Measurements from ENCODE around the gene ARL8A.

DNA sequence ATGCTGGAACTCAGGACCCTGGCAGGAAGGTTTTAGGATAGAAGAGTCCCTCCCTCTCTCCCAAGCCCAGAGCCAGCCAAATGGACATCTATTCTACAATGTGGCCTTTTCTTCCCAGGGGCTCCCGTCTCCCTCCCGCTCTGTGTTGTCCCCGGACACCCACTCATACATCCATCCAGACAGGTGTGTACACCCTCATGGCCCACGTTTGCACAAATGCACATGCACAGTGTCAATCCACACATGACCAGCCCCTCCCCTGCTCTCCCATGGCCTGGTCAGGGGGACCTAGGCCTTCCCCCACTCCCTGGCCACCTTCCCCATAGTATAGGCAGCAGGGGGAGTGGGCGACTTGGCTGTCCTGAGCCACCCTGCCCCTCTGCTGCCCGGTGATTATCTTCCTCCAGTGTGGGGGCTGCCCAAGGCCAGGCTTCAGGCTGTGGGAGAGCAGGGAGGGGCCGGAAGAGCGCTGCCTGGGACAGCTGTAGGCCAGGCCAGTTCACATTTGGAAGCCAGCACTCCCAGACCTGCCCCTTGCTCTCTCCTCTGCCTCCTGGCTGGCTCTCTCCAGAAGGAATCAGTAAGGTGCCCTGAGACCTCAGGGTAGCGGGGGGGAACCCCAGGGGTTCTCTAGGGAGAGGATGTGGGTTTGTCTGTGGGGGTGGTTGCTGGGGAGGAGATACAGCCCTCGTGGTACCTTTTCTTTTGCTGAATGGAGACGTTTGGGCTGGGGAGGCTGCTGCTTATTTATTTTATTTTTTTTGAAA lies 19.9 kb upstream of the ARL8A start:
- TF ChIP-seq, protein P1, sequence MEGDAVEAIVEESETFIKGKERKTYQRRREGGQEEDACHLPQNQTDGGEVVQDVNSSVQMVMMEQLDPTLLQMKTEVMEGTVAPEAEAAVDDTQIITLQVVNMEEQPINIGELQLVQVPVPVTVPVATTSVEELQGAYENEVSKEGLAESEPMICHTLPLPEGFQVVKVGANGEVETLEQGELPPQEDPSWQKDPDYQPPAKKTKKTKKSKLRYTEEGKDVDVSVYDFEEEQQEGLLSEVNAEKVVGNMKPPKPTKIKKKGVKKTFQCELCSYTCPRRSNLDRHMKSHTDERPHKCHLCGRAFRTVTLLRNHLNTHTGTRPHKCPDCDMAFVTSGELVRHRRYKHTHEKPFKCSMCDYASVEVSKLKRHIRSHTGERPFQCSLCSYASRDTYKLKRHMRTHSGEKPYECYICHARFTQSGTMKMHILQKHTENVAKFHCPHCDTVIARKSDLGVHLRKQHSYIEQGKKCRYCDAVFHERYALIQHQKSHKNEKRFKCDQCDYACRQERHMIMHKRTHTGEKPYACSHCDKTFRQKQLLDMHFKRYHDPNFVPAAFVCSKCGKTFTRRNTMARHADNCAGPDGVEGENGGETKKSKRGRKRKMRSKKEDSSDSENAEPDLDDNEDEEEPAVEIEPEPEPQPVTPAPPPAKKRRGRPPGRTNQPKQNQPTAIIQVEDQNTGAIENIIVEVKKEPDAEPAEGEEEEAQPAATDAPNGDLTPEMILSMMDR (optimal IDR thresholded peaks at IDR 0.05 in 1 of 3, IDR thresholded peaks at IDR 0.05 in 1 of 3, conservative IDR thresholded peaks at IDR 0.05 in 1 of 3; ENCODE audit: extremely low read depth in 1 of 3, insufficient read depth in 2 of 3, low read length in 3 of 3) = no peak
- TF ChIP-seq EZH2 (IDR thresholded peaks at IDR 0.05; ENCODE audit: low read length) = no peak
